GM19467 (cell line): ENCODE results near the gene HSF2.
A peak's percentile ranks its signal among the peaks of the same experiment; 100 is the strongest.

ENCODE experiments used
- ATAC-seq: cut with Tn5 transposase; IDR thresholded peaks from one replicate; pipeline ENCODE4 v1.9.1; 2021; ENCODE audit warnings: mild to moderate bottlenecking, moderate library complexity; ENCODE audit not compliant: unreplicated experiment

The HSF2 gene, protein sequence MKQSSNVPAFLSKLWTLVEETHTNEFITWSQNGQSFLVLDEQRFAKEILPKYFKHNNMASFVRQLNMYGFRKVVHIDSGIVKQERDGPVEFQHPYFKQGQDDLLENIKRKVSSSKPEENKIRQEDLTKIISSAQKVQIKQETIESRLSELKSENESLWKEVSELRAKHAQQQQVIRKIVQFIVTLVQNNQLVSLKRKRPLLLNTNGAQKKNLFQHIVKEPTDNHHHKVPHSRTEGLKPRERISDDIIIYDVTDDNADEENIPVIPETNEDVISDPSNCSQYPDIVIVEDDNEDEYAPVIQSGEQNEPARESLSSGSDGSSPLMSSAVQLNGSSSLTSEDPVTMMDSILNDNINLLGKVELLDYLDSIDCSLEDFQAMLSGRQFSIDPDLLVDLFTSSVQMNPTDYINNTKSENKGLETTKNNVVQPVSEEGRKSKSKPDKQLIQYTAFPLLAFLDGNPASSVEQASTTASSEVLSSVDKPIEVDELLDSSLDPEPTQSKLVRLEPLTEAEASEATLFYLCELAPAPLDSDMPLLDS

DNA sequence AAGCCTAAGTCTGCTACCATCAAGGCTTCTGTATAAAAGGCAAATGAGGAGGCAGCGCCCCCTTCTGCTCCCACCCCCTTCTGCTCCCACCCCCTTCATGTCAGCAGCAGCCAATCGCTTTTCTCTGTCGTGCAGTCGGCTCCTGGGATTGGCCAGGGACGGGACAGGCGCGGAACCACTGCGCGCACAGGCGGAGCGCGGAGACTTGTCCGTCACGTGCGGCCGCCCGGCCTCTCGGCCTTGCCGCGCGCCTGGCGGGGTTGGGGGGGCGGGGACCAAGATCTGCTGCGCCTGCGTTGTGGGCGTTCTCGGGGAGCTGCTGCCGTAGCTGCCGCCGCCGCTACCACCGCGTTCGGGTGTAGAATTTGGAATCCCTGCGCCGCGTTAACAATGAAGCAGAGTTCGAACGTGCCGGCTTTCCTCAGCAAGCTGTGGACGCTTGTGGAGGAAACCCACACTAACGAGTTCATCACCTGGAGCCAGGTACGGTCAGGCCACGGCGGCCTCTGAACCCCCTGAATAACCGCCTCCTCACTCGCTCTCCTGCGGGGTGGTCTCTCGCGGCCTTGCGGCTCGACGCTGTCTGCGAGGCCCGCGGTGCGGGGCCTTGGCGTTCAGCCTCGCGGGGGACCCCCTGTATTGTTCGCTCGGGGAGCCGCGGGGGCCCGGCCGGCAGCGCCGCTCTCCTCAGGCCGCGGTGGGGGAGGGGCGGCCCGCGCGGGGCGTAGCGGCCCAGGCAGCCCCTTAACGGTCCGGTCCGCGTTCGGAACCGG lies at the start of gene HSF2:
TSS of gene HSF2 (plus strand) at position 305 of the 773 bp plus-strand sequence. CDS start at position 391, 86 bp downstream.
- peak; percentile 99 for ATAC-seq

DNA sequence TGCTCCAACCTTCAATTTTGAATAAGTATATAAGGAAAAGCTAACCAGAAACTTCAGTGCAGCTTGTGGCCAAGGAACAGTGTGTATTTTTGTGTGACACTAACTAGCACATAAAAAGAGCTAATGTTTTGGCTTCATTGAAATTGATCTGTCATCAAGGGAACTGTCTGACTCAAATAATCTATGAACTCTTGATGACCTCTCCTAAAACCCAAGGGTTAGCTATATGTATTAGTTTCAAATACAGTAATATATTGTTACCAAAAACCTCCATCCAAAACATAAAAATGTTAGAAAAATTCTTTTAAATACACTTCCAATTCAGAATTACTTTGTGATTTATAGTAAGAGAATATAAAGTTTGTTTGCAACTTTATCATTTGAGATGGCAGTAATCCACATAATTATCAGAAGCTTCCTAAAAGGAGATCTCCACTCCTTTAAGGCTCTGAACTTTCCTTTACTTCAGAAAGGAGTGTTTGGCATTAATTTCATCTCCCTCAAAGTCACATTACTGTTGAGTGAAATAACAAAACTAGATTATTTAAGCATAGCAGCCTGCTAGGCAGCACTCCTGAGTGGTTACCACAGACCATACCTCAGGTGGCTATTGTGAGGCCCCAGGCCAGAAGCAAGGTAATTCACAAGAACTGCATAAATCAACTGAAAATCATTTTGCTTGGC lies 46.3 kb upstream of the HSF2 start:
- ATAC-seq: no peak

DNA sequence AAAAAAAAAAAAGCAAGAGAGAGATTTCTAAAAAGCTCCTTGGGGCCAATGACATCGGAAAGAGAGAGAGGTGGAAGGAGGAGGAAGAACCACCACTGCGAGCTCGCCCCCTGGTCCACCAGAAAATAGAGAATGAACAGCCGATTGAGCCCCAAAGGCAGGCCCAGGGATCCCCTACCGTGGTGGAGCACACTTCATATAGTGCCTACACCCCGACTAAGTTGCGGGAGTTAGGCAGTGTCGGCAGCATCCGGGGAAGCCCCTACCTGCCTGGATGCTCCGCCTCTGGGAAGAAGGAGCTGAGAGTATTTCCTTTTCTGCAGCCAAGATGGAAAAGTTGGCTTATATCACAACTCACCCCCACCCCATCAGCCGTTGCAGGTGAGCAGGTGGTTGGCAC lies 38.6 kb upstream of the HSF2 start:
- no peak for ATAC-seq

DNA sequence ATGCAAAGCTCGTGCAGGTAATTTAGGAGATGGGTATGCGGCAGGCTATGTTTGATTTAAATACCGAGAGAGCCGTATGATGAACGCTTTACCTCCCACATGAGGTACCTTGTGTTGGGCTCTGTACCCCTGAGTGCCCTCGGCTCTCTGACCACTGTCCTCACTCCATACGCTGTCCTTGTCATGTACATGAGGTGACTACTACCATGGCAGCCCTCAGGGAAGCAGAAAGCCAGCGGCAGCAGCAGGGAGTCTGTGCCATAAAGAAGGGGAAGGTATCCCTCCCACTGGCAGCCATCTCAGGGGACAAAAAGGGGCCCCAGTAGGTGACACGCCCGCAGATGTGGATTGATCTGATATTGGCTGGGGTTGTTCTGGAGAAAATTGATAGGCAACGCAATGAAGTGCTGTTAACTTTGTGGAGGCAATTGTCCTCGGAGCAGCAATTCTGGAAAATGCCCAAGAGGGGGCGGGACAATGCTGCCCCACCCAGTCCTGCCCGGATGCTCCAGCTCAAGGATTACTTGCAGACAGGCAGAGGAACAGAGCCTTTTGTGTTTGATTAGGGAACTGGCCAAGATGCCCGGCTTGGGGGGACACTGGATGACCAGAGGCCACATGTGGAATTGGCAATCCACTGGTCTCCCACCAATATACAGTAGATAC lies 38.0 kb upstream of the HSF2 start:
- ATAC-seq: no peak

DNA sequence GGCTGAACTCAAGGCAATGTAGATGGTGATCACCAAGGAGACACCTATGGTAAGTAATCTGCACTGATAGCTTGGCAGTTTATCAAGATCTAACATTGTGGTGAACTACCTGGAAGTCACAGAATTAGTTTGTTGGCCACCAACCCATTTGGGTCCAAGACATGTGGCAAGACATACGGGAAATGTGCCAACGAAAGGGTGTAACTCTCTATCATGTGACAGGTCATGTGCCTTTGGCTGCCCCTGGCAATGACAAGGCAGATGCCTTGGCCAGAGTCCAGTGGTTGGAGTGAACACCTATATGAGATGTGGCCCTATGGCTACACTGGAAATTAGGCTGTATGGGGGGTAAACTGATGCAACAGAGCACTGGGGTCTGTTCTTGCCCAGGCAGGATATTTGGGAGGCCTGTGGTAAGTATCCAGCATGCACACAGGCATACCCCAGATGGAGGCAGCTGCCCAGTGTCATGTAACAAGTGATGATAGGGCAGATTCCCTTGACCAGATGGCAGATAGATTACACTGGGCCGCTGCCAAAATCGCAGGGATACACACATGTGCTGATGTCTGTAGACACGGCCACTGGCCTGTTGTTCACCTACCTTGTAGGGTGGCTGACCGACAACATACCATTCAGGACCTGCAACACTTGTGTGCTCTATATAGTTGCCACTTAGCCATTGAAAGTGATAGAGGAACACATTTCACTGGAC lies 35.5 kb upstream of the HSF2 start:
- ATAC-seq: no peak

DNA sequence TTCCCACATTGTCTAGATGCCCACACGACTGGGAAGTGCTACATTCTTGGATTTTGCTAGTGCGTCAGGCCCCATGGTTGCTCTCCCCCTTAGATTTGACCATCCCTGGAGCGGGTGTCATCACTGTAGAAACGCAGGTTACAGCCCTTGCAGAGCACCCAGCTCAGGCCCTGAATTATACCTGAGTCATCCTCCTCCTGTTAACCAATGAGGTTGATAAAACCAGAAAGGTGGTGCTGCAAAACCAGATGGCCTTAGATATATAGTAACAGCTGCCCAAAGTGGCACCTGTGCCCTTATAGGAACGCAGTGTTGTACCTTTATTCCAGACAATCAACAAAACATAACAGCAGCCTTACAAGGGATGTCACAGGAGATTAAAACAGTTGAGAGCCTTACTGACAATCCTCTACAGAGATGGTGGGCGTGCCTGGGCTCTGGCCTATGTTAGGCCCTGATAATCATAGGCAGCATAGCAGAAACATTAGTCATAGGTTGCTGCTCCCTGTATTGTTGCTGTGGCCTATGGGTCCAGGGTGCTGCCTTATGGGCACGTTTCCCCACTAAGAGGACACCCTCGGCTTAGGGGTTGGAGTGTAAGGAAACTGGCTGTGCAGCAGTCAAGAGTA lies 33.6 kb upstream of the HSF2 start:
- ATAC-seq: no peak

DNA sequence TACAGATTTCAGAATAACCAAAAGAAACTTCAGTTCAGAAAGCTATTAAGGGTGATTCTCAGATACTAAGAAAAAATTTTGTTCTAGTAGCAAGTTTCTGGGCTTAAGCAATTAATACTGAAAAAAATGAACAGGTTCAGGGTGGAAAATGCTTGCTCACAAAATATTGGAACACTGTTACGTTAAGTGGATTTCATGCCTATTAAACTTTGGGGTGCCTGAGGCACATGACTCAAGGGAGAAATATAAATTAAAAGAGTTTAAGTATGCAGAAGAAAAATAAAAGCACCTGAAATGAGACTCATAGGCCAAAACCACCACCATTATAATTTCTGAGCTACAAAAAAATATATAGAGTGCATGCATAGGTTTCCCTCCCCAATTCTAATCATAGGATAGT lies 32.3 kb upstream of the HSF2 start:
- ATAC-seq: no peak

DNA sequence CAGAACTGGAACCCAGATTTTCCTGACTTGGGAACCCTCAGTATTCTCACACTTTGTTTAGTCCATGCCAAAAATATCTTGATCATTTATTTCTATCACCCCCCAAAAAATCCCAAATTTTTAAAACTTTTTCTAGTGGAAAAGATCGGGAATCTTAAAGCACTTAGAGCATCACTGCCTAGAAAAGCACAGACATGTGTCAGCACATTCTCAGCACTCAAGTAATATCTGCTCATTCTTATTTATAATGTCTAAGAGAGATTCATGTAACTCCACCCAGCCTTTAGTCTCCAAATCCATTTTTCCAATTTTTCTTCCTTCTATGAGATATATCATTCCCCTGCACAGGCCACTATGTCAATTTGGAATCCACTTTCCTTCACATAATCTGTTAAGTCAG lies 29.9 kb upstream of the HSF2 start:
- no peak for ATAC-seq

DNA sequence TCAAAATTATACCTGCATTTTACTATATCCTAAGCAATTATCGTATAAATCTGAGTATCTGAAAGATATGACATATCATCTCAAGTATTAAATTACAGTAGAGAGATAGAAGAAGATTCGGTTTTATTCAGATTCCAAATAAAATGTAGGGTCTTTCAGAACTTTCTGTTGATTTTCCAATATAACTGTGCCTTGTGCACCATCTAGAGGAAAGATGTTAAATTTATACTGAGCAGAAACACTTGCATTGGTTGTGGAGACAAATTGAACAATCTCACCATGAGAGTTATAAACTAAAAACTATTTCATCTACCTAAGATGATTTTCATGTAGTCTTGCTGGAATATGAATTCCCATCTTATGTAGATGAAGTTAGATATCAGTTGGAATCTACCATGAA lies 26.8 kb upstream of the HSF2 start:
- no peak for ATAC-seq

DNA sequence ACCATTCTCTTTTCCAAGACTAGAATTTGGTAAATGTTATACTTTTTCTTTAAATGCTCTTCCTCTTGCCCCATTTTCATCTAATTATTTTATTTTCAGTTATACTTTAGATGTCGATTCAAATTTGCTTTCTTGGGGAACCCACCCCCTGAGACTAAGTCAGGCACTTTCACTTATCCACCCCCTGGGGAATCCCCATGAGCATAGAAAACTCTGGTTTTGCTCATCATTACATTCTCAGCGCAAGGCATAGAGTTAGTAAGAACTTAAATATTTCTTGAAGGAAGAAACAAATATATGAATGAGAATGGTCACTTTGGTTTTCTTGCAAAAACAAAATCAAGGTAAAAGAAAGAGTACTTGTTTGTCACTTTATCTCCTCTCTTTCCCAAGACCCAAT lies 25.1 kb upstream of the HSF2 start:
- ATAC-seq: no peak

DNA sequence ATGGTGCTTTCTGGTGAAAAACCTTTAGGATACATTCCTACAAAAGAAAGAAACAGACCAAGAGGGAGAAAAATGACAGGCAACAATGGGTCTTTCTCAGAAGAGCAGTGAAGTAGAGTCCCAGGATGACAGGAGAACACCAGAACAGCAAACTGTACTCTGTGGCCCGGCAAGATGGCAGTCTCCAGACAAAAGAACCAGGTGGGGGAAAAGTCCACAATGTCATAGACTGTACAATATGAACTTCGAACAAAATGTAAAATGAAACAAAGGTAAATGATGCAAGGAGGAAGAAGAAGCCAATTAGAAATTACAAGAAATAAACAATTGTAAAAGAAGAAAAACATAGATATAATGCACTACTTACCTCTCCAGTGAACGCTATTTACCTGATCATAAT lies 23.2 kb upstream of the HSF2 start:
- ATAC-seq: no peak

DNA sequence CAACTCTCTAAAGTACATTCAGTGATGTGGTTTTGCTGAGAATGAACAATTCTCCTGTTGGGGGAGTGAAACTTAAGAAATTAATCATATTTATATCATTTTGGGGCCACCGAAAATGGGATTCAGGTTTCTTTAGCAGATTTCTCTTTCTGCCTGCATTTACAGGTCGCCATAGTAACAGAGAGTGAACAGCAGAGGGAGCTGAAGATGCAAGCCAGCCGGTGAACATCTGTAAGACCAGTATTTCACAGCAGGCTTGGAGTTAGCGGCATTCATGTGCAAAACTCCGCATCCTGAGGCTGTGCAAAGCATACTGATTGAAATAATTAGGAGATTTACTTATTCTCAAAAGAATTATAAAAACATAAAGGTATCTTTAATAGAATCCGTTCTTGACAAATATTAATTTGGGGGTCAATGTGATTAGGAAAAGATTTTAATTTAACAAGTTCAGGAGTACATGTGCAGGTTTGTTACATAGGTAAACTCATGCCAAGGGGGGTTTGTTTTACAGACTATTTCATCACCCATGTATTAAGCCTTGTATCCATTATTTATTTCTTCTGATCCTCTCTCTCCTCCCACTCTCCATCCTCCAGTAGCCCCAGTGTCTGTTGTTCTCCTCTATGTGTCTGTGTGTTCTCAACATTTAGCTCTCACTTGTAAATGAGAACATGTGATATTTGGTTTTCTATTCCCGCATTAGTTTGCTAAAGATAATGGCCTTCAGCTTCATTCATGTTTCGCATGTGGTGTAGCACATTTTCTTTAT lies 17.8 kb upstream of the HSF2 start:
- peak; percentile 99 for ATAC-seq

DNA sequence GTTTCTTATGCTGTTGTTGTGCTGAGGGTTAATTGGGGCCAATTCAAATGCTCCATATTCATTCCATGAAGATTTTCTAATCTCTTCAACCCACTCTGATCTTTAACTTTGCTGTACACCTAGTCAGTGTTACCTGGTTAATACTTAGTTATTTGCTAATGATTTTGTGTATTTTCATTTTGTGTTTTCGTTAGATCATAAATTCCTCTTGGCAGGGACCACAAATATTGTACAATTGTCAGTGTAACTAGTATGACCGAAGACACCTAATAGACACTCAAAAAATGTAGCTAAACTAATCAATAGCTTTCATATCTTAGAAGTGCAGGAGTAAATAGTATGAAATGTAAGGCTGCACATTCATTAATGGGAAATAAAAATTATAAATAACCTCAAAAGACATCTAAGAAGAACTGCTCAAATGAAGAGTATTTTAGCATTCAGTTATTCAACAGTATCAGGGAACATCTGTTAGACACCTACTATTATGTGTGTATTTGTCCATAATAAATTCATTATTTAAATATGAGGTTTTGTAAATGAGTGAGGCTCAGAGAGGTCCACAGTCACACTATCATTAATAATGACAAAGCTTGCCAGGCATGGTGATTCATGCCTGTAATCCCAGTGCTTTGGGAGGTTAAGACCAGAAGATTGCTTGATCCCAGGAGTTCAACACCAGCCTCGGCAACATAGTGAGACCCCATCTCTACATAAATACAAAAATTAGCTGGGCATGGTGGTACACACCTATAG lies 13.4 kb upstream of the HSF2 start:
- ATAC-seq: no peak

DNA sequence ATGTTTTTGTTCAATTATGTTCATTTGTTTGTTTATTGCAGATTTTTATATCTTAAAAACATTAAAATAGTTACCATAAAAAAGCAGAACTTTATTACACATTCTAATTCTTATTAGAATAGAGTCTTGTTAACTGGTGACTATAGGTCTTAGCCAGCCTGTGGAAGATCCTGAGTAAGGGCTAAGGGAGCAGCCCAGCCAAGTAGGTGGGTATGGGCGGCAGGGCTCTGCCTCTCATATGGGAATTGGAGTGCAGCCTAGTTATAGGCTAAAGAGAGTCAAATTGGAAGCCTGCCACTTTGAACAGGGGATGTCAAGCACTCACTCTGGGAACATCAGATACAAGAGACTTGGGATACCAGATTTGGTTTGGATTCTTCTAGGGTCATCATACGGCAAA lies 10.5 kb upstream of the HSF2 start:
- no peak for ATAC-seq

DNA sequence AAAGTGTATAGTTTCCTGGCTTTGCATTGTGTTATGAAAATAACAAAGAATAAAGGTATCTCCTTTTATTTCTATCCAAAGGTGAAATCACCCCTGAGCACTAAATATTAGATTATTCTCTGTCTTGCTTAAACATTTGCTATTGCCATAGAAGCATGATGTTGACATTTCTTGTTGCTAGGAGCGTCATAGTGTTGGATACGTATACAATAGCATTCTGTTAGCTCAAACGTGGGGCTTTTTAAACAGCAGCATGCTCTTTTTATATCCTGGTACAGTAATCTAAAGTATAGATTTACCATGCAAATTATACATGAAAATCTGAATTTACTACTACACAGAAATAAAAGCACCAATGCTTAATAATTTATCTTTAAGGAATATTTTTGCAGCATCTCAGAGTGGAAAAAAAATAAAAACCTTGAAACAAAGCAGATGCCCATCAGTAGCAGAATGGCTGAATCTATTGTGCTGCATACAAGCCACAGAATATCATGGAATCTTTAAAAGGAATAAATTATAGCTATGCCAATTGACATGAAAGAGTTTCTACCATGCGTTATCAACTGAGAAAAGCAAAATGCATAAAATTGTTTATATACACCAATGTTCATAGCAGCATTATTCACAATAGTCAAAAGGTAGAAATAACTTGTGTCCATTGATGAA lies 9.6 kb upstream of the HSF2 start:
- no peak for ATAC-seq

DNA sequence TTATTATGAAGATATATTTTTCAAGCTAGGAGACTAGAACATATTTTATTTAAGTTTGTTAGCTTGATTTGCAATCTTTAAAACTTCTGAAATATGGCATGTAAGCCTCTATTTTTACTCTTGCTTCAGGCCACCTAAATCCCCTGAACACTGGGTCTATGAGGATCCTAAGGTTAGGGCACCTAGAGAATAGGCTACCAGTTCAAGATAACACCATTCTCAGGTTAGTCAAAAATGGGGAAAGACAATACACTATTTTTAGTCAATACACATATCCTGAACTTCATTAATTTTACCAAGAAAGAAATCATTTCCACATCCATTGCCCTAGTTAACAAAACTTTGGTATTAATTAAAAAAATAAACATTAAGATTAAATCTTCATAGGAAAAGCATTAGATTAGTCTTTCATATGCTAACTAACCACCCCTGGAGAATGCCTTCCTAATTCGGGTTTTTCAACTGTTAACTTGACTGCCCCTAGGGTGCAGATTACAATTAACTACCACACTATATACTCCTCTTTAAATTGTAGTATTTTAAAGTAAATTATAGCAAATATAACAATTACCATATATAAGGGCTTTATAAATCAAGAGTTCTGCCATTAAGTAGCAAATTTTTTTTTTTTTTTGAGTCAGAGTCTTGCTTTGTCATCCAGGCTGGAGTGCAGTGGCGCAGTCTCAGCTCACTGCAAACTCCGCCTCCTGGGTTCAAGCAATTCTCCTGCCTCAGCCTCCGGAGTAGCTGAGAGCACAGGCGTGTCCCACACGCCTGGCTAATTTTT lies 6.7 kb upstream of the HSF2 start:
- ATAC-seq: no peak

DNA sequence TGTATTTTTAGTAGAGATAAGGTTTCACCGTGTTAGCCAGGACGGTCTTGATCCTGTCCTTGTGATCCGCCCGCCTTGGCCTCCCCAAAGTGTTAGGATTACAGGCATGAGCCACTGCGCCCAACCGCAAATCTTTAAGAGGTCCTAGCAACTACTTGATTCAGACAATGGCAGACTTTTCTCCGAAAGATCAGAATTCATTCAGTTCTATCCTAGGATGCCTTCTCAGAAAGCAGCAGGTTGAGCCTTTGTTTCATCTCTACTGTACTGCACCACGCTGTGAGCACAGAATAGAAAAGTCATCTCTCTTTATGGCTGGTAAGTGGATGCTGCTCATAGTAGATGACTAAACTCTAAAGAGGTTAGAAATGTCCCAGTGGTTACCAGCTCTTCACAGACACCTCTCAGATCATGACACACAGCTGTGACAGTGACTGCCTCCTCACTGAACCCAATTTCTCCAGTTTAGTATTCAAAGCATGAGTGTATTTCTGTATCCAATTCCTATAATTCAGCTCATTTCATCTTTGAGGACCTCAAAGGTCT lies 6.0 kb upstream of the HSF2 start:
- ATAC-seq: no peak
